ENCODE data around the gene PEX11G. TPM values are rescaled to one million over a fixed set of nuclear protein-coding genes. Genes with fewer than 3 reads are reported as not detected.
A peak's percentile ranks its signal among the peaks of the same experiment; 100 is the strongest.

The PEX11G gene
- total RNA-seq, 1 donor: 2.9 TPM

DNA sequence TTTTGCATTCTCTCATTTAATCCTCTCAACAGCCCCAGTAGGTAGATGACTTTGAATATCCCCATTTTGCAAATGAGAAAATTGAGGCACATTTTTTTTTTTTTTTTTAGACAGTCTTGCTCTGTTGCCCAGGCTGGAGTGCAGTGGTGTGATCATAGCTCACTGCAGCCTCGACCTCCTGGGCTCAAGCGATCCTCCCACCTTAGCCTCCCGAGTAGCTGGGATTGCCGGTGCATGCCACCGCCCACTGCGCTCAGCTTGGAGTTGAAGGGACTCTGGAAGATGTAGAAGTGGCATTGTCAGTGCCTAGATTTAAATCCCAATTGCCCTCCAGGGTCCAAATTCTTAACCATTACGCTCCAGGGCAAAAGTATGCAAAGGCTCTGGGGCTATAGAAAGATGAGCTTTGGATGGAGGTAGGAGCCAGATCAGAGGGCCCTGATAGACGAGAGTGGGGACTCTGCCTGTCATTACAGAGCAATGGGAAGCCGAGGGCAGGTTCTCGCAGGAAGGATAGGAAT, 32.8 kb upstream of the PEX11G start:
- peak overlapping the region; percentile 94 for H2AFZ ChIP-seq (ENCODE audit: low read length)
- H3K9me3 ChIP-seq (ENCODE audit: low read depth, low read length): no peaks in the 10 kb centered on the region
- no peaks in the 10 kb centered on the region for H3K27me3 ChIP-seq (ENCODE audit: insufficient read depth, low read length)
- TF ChIP-seq, protein P1, sequence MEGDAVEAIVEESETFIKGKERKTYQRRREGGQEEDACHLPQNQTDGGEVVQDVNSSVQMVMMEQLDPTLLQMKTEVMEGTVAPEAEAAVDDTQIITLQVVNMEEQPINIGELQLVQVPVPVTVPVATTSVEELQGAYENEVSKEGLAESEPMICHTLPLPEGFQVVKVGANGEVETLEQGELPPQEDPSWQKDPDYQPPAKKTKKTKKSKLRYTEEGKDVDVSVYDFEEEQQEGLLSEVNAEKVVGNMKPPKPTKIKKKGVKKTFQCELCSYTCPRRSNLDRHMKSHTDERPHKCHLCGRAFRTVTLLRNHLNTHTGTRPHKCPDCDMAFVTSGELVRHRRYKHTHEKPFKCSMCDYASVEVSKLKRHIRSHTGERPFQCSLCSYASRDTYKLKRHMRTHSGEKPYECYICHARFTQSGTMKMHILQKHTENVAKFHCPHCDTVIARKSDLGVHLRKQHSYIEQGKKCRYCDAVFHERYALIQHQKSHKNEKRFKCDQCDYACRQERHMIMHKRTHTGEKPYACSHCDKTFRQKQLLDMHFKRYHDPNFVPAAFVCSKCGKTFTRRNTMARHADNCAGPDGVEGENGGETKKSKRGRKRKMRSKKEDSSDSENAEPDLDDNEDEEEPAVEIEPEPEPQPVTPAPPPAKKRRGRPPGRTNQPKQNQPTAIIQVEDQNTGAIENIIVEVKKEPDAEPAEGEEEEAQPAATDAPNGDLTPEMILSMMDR (IDR thresholded peaks at IDR 0.05; ENCODE audit: extremely low read depth, low read depth, low read length): no peak
- H3K79me2 ChIP-seq (ENCODE audit: insufficient read depth, low read length): peaks cover 12% of the 10 kb centered on the region
- H3K36me3 ChIP-seq (ENCODE audit: insufficient read depth, low read length): peaks cover 7% of the 10 kb centered on the region
- H3K27ac ChIP-seq (ENCODE audit: low read depth, low read length): peak overlapping the region; percentile 36
- no peaks in the 10 kb centered on the region for H4K20me1 ChIP-seq (ENCODE audit: insufficient read depth, low read length)
- peak overlapping the region; percentile 81 for H3K4me3 ChIP-seq (ENCODE audit: insufficient read depth, low read length)
- no peak for DNase-seq (ENCODE audit: insufficient read length, low spot score, missing footprints)
- peaks cover 16% of the 10 kb centered on the region for H3K4me1 ChIP-seq (ENCODE audit: insufficient read depth, low read length)
- H3K4me2 ChIP-seq (ENCODE audit: insufficient read depth, low read length): peak overlapping the region; percentile 100

DNA sequence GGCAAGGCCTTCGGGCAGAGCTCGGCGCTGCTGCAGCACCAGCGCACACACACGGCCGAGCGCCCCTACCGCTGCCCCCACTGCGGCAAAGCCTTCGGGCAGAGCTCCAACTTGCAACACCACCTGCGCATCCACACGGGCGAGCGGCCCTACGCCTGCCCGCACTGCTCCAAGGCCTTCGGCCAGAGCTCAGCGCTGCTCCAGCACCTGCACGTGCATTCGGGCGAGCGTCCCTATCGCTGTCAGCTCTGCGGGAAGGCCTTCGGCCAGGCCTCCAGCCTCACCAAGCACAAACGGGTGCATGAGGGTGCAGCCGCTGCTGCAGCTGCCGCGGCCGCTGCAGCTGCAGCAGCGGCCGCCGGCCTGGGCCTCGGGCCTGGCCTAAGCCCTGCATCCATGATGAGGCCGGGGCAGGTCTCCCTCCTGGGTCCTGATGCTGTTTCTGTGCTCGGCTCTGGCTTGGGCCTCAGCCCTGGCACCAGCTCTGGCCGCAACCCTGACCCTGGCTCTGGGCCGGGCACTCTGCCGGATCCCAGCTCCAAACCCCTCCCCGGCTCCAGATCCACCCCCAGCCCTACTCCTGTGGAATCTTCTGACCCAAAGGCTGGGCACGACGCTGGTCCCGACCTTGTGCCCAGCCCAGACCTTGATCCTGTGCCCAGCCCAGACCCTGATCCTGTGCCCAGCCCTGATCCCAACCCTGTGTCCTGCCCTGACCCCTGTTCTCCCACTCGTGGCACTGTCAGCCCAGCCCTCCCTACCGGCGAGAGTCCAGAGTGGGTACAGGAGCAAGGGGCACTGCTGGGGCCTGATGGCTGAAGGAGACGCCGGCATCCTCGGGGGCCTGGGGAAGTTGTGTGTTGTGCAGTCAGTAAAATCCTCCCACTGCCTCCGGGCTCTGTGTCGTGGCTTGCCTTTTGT, 31.6 kb upstream of the PEX11G start:
- Histone ChIP-seq H4K20me1 (ENCODE audit: insufficient read depth, low read length) (no peaks in the 10 kb centered on the region), H3K27me3 (ENCODE audit: insufficient read depth, low read length) (no peaks in the 10 kb centered on the region), H3K4me3 (ENCODE audit: insufficient read depth, low read length) (no peak overlapping the region), H3K4me1 (ENCODE audit: insufficient read depth, low read length) (peaks cover 22% of the 10 kb centered on the region), H3K27ac (ENCODE audit: low read depth, low read length) (no peak overlapping the region), H2AFZ (ENCODE audit: low read length) (no peak overlapping the region), H3K4me2 (ENCODE audit: insufficient read depth, low read length) (no peak overlapping the region), H3K36me3 (ENCODE audit: insufficient read depth, low read length) (peaks cover 4% of the 10 kb centered on the region), H3K9me3 (ENCODE audit: low read depth, low read length) (no peaks in the 10 kb centered on the region), H3K79me2 (ENCODE audit: insufficient read depth, low read length) (peaks cover 15% of the 10 kb centered on the region)
- DNase-seq (ENCODE audit: insufficient read length, low spot score, missing footprints): no peak
- TF ChIP-seq, protein P1 (IDR thresholded peaks at IDR 0.05; ENCODE audit: extremely low read depth, low read depth, low read length): no peak

DNA sequence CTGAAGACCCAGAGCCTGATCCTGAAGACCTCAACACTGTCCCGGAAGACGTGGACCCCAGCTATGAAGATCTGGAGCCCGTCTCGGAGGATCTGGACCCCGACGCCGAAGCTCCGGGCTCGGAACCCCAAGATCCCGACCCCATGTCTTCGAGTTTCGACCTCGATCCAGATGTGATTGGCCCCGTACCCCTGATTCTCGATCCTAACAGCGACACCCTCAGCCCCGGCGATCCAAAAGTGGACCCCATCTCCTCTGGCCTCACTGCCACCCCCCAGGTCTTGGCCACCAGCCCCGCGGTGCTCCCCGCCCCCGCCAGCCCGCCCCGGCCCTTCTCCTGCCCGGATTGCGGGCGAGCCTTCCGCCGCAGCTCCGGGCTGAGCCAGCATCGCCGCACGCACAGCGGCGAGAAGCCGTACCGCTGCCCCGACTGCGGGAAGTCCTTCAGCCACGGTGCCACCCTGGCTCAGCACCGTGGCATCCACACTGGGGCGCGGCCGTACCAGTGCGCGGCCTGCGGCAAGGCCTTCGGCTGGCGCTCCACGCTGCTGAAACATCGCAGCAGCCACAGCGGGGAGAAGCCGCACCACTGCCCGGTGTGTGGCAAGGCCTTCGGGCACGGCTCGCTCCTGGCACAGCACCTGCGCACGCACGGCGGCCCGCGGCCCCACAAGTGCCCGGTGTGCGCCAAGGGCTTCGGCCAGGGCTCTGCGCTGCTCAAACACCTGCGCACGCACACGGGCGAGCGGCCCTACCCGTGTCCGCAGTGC, 30.7 kb upstream of the PEX11G start:
- peaks cover 4% of the 10 kb centered on the region for H3K36me3 ChIP-seq (ENCODE audit: insufficient read depth, low read length)
- no peak for DNase-seq (ENCODE audit: insufficient read length, low spot score, missing footprints)
- no peak overlapping the region for H2AFZ ChIP-seq (ENCODE audit: low read length)
- no peak overlapping the region for H3K4me2 ChIP-seq (ENCODE audit: insufficient read depth, low read length)
- H3K27ac ChIP-seq (ENCODE audit: low read depth, low read length): no peak overlapping the region
- no peaks in the 10 kb centered on the region for H3K9me3 ChIP-seq (ENCODE audit: low read depth, low read length)
- TF ChIP-seq, protein P1 (IDR thresholded peaks at IDR 0.05; ENCODE audit: extremely low read depth, low read depth, low read length): no peak
- peaks cover 27% of the 10 kb centered on the region for H3K4me1 ChIP-seq (ENCODE audit: insufficient read depth, low read length)
- peaks cover 15% of the 10 kb centered on the region for H3K79me2 ChIP-seq (ENCODE audit: insufficient read depth, low read length)
- H4K20me1 ChIP-seq (ENCODE audit: insufficient read depth, low read length): no peaks in the 10 kb centered on the region
- no peak overlapping the region for H3K4me3 ChIP-seq (ENCODE audit: insufficient read depth, low read length)
- H3K27me3 ChIP-seq (ENCODE audit: insufficient read depth, low read length): no peaks in the 10 kb centered on the region

Data from osteoblast (primary cell).